HG03159 (cell line): ENCODE results near the gene TCF12.
"Not testable (repeated sequence)": the region's sequence is repeated elsewhere in the genome, so short reads cannot be mapped to it uniquely, and the experiment has no call there.

Experiments
- ATAC-seq: cut with Tn5 transposase; IDR thresholded peaks from one replicate; pipeline ENCODE4 v1.9.1; 2021; ENCODE audit warnings: mild to moderate bottlenecking, moderate library complexity; ENCODE audit not compliant: unreplicated experiment

TCF12 gene

DNA sequence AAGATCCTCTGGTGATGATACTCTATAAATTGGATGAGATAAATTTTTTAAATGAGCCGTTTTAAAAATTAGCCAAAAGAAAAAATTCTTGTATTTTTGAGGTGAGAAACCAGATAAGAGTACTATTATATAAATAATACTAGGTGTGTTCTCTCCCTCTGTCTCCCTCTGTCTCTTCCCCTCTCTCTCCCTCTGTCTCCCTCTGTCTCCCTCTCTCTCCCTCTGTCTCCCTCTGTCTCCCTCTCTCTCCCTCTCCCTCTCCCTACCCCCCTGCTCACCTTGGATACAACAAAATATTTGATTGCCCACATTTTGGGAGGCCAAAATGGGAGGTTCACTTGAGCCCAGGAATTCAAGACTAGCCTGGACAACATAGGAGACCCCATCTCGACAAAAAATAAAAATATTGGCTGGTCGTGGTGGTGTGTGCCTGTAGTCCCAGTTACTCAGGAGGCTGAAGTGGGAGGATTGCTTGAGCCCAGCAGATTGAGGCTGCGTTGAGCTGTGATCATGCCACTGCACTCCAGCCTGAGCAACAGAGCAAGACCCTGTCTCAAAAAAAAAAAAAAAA, 168.5 kb downstream of the TCF12 start:
- ATAC-seq, result no peak

- no peak for ATAC-seq
Observed at GRCh38 chr15:57089815-57090495, 171.5 kb downstream of the TCF12 start.

DNA sequence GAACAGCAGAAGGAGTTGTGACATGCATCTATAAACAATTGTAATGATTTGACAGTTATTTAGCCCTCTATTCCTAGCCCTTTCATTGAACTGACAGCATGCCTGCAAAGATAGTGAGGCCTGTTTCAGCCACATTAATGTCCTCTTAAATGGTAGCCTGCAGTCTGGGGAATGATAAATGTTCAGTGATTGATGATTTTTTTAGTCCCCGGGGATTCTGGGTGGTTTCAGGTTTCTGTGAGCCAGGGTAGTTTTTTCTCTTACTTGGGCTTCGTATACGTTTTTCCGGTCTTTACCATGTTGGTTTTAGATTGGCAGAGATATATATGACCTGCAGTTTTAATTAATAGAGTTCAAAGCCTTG, 172.0 kb downstream of the TCF12 start:
- no peak for ATAC-seq

- ATAC-seq, result no peak
Observed at GRCh38 chr15:57091636-57092035, 173.2 kb downstream of the TCF12 start.

- ATAC-seq, result no peak
Observed at GRCh38 chr15:57092252-57092651, 173.8 kb downstream of the TCF12 start.

- no peak for ATAC-seq
Observed at GRCh38 chr15:57094321-57095257, 176.1 kb downstream of the TCF12 start.

GRCh38 chr15:57095896-57096295, 177.5 kb downstream of the TCF12 start:
- ATAC-seq, result no peak

DNA sequence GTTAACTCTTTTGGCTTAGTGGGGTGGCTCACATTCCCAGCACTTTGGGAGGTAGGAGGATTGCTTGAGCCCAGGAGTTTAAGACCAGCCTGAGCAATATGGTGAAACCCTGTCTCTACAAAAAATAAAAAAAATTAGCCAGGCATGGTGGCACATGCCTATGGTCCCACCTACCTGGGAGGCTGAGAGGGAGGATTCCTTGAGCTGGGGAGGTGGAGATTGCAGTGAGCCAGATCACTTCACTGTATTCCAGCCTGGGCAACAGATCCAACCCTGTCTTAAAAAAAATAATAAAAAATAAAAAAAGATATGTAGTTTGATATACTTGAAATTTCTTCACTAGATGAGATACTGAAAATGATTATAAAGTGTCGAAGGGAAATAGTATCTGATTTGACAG, 178.8 kb downstream of the TCF12 start:
- ATAC-seq, result no peak

DNA sequence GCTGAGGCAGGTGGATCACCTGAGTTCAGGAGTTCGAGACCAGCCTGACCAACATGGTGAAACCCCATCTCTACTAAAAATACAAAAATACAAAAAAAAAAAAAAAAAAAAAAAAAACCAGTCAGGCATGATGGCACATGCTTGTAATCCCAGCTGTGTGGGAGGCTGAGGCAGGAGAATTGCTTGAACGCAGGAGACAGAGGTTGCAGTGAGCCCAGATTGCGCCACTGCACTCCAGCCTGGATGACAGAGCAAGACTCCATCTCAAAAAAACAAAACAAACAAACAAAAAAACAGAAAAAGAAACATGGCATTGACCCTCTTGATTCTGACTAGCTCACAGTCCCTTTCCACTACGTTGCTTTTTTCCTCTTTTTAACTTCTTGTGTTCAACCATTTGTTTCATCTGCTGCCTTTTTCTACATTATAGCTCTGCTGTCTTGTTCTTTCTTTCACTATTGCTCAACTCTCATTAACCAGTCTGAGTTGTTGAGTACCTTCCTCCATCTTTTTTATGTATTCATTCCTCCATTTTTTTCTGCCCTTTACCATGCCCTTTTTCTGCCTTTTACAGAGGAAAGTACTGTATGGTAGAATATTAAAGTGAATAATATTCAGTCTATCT, 179.6 kb downstream of the TCF12 start:
- not testable (repeated sequence) for ATAC-seq

DNA sequence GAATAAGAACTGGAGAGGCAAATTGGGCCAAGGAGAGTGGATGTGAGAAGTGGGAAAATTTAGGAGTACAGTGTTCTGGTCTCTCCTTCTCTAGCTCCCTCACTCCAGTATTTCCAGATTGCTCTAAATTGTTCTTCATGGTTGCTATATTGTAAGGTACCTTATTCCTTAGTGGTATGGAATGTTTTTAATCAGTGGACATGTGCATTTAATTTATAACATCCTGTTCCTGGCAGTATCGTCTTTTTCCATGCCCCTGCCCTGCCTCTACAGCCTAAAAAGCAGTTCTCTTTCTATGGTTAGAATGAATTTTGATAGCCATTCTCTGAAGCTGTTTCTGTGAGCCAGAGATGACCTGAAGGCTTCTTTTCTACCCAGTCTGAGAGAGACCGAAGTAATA, 180.5 kb downstream of the TCF12 start:
- no peak for ATAC-seq

DNA sequence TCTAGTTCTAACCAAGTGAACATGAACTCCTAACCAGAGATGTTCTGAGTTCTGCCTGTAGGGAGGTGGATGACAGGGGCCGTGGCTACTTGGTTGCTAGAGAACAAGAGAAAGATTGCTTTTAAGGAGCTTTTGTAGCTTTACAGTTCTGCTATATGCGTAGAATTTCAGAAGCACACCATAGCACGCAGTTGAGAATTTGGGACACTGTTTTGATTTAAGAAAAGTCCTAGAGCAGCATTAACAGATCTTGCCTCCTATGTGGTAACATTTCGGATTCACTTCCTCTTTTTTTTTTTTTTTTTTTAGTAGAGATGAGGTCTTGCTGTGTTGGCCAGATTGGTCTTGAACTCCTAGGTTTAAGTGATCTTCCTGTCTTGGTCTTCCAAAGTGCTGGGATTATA, 181.7 kb downstream of the TCF12 start:
- ATAC-seq, result no peak

GRCh38 chr15:57102858-57103257, 184.4 kb downstream of the TCF12 start:
- no peak for ATAC-seq

GRCh38 chr15:57108296-57108695, 189.9 kb downstream of the TCF12 start:
- no peak for ATAC-seq

- no peak for ATAC-seq
Observed at GRCh38 chr15:57109005-57109404, 190.6 kb downstream of the TCF12 start.

GRCh38 chr15:57111002-57111401, 192.6 kb downstream of the TCF12 start:
- no peak for ATAC-seq

GRCh38 chr15:57112178-57112577, 193.7 kb downstream of the TCF12 start:
- no peak for ATAC-seq

- ATAC-seq, result no peak
Observed at GRCh38 chr15:57114070-57114469, 195.6 kb downstream of the TCF12 start.

GRCh38 chr15:57118013-57118799, 199.8 kb downstream of the TCF12 start:
- no peak for ATAC-seq

- no peak for ATAC-seq
Observed at GRCh38 chr15:57122080-57122840, 203.8 kb downstream of the TCF12 start.

GRCh38 chr15:57124036-57124435, 205.6 kb downstream of the TCF12 start:
- ATAC-seq, result no peak
